Left forelimb (tissue), 1 donor: Measurements from ENCODE around the gene PLEKHH2.

Experiments
- DNase-seq: peaks from one replicate; pipeline ENCODE4 v3.0.0-alpha.2; 2018; ENCODE audit warnings: low spot score

The PLEKHH2 gene

DNA sequence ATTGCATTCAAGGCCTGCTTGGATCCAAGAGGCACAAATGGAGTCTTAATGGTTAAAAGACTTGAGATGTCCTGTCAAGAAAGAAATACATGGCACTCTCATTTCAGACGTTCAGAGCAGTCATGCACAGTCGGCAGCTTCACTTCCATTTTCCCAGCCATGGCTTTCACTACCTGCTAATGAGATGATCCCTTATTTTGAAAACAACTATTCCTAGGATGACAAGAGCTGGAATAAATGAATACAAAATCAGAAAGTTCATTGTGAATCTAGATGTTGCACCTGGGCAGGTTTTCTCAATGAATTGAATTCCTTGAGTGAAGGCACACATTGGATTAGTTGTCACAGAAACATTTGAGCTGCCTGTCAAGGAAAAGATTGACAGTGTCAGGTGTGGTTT lies 175.9 kb downstream of the PLEKHH2 start:
- no peak for DNase-seq

DNA sequence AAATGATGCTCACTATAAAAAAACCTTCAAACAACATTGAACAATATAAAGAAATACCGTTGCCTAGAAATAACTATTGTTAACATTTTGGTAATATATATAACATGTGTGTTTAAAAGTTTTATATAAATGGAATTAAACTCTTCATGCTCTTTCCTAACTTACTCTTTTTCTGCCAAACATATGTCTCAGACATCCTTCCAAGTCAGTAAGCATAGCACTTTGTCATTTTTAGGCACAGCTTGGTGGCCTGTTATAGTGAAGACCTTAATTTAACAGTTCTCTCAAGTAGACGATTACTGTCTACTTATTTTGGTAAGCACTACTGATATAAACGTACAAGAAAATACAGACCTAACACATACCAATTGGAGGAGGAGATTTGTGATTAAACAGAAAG lies 177.7 kb downstream of the PLEKHH2 start:
- DNase-seq = no peak
